ENCODE results near the gene TFDP1.

TFDP1 gene

GRCh38 chr13:113545455-113545930 is 39.1 kb upstream of the TFDP1 start:
- no peak for TF ChIP-seq POLR2A (IDR thresholded peaks at IDR 0.05; ENCODE audit: low read depth, low read length)
- no peak for DNase-seq (ENCODE audit: insufficient read length, low spot score)
- FAIRE-seq: no peak

GRCh38 chr13:113545931-113546516 is 38.5 kb upstream of the TFDP1 start:
- DNase-seq (ENCODE audit: insufficient read length, low spot score): no peak
- FAIRE-seq: no peak
- TF ChIP-seq POLR2A (IDR thresholded peaks at IDR 0.05; ENCODE audit: low read depth, low read length): no peak

- DNase-seq (ENCODE audit: insufficient read length, low spot score) (no peak), FAIRE-seq (no peak)
- TF ChIP-seq POLR2A (IDR thresholded peaks at IDR 0.05; ENCODE audit: low read depth, low read length): no peak
Observed at GRCh38 chr13:113546571-113547237, 37.8 kb upstream of the TFDP1 start.

GRCh38 chr13:113547238-113547971 is 37.1 kb upstream of the TFDP1 start:
- DNase-seq (ENCODE audit: insufficient read length, low spot score) (no peak), FAIRE-seq (no peak)
- no peak for TF ChIP-seq POLR2A (IDR thresholded peaks at IDR 0.05; ENCODE audit: low read depth, low read length)

- FAIRE-seq: no peak
- DNase-seq (ENCODE audit: insufficient read length, low spot score): no peak
- TF ChIP-seq POLR2A (IDR thresholded peaks at IDR 0.05; ENCODE audit: low read depth, low read length): no peak
Observed at GRCh38 chr13:113548171-113548641, 36.3 kb upstream of the TFDP1 start.

GRCh38 chr13:113548778-113549621 is 35.6 kb upstream of the TFDP1 start:
- DNase-seq (ENCODE audit: insufficient read length, low spot score): no peak
- no peak for FAIRE-seq
- no peak for TF ChIP-seq POLR2A (IDR thresholded peaks at IDR 0.05; ENCODE audit: low read depth, low read length)

- TF ChIP-seq POLR2A (IDR thresholded peaks at IDR 0.05; ENCODE audit: low read depth, low read length): no peak
- no peak for DNase-seq (ENCODE audit: insufficient read length, low spot score)
- no peak for FAIRE-seq
Observed at GRCh38 chr13:113550453-113550852, 34.1 kb upstream of the TFDP1 start.

GRCh38 chr13:113551081-113552000 is 33.2 kb upstream of the TFDP1 start:
- DNase-seq (ENCODE audit: insufficient read length, low spot score): no peak
- TF ChIP-seq POLR2A (IDR thresholded peaks at IDR 0.05; ENCODE audit: low read depth, low read length): no peak
- FAIRE-seq: no peak

GRCh38 chr13:113552079-113552478 is 32.5 kb upstream of the TFDP1 start:
- no peak for DNase-seq (ENCODE audit: insufficient read length, low spot score)

GRCh38 chr13:113552786-113553434 is 31.6 kb upstream of the TFDP1 start:
- TF ChIP-seq POLR2A (IDR thresholded peaks at IDR 0.05; ENCODE audit: low read depth, low read length): no peak
- no peak for DNase-seq (ENCODE audit: insufficient read length, low spot score)
- FAIRE-seq: no peak

More at GRCh38 chr13:113552079-113552478, 32.5 kb upstream of the TFDP1 start:
- no peak for FAIRE-seq
- no peak for TF ChIP-seq POLR2A (IDR thresholded peaks at IDR 0.05; ENCODE audit: low read depth, low read length)

- no peak for FAIRE-seq
- DNase-seq (ENCODE audit: insufficient read length, low spot score): no peak
- no peak for TF ChIP-seq POLR2A (IDR thresholded peaks at IDR 0.05; ENCODE audit: low read depth, low read length)
Observed at GRCh38 chr13:113553511-113554332, 30.8 kb upstream of the TFDP1 start.

Data from H54 (cell line).